HepG2 (cell line): Measurements from ENCODE around the gene FITM2. TPM values are rescaled to one million over a fixed set of nuclear protein-coding genes. Genes with fewer than 3 reads are reported as not detected.
A peak's percentile ranks its signal among the peaks of the same experiment; 100 is the strongest.

ENCODE experiments used
- ATRX ChIP-seq: sonication (generic); formaldehyde crosslinking; IDR thresholded peaks from 2 replicates; pipeline ENCODE4 v1.4.0; 2020; ENCODE audit warnings: missing genetic modification reagents, borderline replicate concordance
- ETV6 ChIP-seq: sonication (generic); formaldehyde crosslinking; conservative IDR thresholded peaks from 2 replicates; pipeline ENCODE4 v1.4.0; 2020; ENCODE audit warnings: missing genetic modification reagents
- GATAD1 ChIP-seq: IDR thresholded peaks from 2 replicates; pipeline ENCODE4 v1.6.1; 2016; ENCODE audit warnings: missing genetic modification reagents, missing compliant biosample characterization
- KDM4B ChIP-seq: sonication (generic); formaldehyde crosslinking; IDR thresholded peaks from 2 replicates; pipeline ENCODE4 v1.4.0; 2020; ENCODE audit warnings: missing genetic modification reagents
- MZF1 ChIP-seq: sonication (generic); formaldehyde crosslinking; IDR thresholded peaks from 2 replicates; pipeline ENCODE4 v1.8.1; 2023; ENCODE audit warnings: mild to moderate bottlenecking, missing genetic modification reagents, borderline replicate concordance
- PAF1 ChIP-seq: IDR thresholded peaks from 2 replicates; pipeline ENCODE4 v1.6.1; 2016; ENCODE audit warnings: missing genetic modification reagents, missing compliant biosample characterization
- PLRG1 ChIP-seq: fragments of 450-650 bp; conservative IDR thresholded peaks from 2 replicates; pipeline ENCODE4 v1.6.1; 2016
- POGK ChIP-seq: sonication (generic); formaldehyde crosslinking; conservative IDR thresholded peaks from 2 replicates; pipeline ENCODE4 v1.8.0; 2022; ENCODE audit warnings: mild to moderate bottlenecking, moderate library complexity, missing genetic modification reagents
- RXRB ChIP-seq: IDR thresholded peaks from 2 replicates; pipeline ENCODE4 v1.6.1; 2016; ENCODE audit warnings: borderline replicate concordance, missing genetic modification reagents, missing compliant biosample characterization
- SMARCC2 ChIP-seq: fragments of 450-650 bp; IDR thresholded peaks from 2 replicates; pipeline ENCODE4 v1.6.1; 2017; ENCODE audit warnings: antibody characterized with exemption, mild to moderate bottlenecking
- TEF ChIP-seq: sonication (generic); formaldehyde crosslinking; IDR thresholded peaks from 2 replicates; pipeline ENCODE4 v1.5.0; 2020; ENCODE audit warnings: missing genetic modification reagents
- UBTF ChIP-seq: sonication (generic); formaldehyde crosslinking; IDR thresholded peaks from 2 replicates; pipeline ENCODE4 v1.4.0; 2020; ENCODE audit warnings: mild to moderate bottlenecking, missing genetic modification reagents
- ZNF3 ChIP-seq: IDR thresholded peaks from 2 replicates; pipeline ENCODE4 v1.7.0; 2017; ENCODE audit warnings: inconsistent platforms
- ZNF343 ChIP-seq: sonication (generic); formaldehyde crosslinking; IDR thresholded peaks from 2 replicates; pipeline ENCODE4 v1.4.0; 2020; ENCODE audit warnings: mild to moderate bottlenecking, missing genetic modification reagents
- ZNF383 ChIP-seq: sonication (generic); formaldehyde crosslinking; IDR thresholded peaks from 2 replicates; pipeline ENCODE4 v1.4.0; 2020; ENCODE audit warnings: missing genetic modification reagents, mild to moderate bottlenecking, borderline replicate concordance
- ZNF577 ChIP-seq: sonication (generic); formaldehyde crosslinking; IDR thresholded peaks from 2 replicates; pipeline ENCODE4 v1.4.0; 2020; ENCODE audit warnings: mild to moderate bottlenecking, low read depth, missing genetic modification reagents, borderline replicate concordance
- ZNF792 ChIP-seq: IDR thresholded peaks from 2 replicates; pipeline ENCODE4 v1.6.1; 2016
- ZSCAN25 ChIP-seq: sonication (generic); formaldehyde crosslinking; IDR thresholded peaks from 2 replicates; pipeline ENCODE4 v1.8.0; 2022; ENCODE audit warnings: mild to moderate bottlenecking, missing genetic modification reagents
- ZUFSP ChIP-seq: sonication (generic); formaldehyde crosslinking; IDR thresholded peaks from 2 replicates; pipeline ENCODE4 v1.9.0; 2021; ENCODE audit warnings: missing genetic modification reagents, mild to moderate bottlenecking, borderline replicate concordance
- polyA plus RNA-seq, 8 experiments: library from polyadenylated mRNA; depleted of rRNA in 3 of 8; stranded (reverse) in 7 of 8; unstranded in 1 of 8; fragments of >200 nt; fragmentation: Illumina TruSeq in 4 of 8; extraction: Trizol in 4 of 8; gene quantifications; 2 replicates each; pipeline versions ENCODE4 v1.2.1 to v1.2.3, GENCODE V29; 2011 to 2016; ENCODE audit warnings: low read depth in 4 of 8, missing spikeins in 1 of 8, mixed read lengths in 1 of 8; ENCODE audit not compliant: insufficient read depth in 1 of 8
- total RNA-seq, 5 experiments: library from RNA; depleted of rRNA; stranded (reverse); fragments of >200 nt; fragmentation: Illumina TruSeq; extraction: Trizol; gene quantifications; 2 replicates each; pipeline ENCODE4 v1.2.3, GENCODE V29; 2016; ENCODE audit warnings: low read depth in 1 of 5
- TF ChIP-seq, protein P1 (sequence below): sonication (generic); formaldehyde crosslinking; IDR thresholded peaks from 2 replicates; pipeline ENCODE4 v1.5.1; 2020; ENCODE audit warnings: mild to moderate bottlenecking, missing genetic modification reagents, moderate library complexity

The FITM2 gene
- total and polyA plus RNA-seq, 2 of the 13 experiments (the other 11 are each of a cell fraction or from before 2014, with no cell fraction given): 9.6 to 24.5 TPM

DNA sequence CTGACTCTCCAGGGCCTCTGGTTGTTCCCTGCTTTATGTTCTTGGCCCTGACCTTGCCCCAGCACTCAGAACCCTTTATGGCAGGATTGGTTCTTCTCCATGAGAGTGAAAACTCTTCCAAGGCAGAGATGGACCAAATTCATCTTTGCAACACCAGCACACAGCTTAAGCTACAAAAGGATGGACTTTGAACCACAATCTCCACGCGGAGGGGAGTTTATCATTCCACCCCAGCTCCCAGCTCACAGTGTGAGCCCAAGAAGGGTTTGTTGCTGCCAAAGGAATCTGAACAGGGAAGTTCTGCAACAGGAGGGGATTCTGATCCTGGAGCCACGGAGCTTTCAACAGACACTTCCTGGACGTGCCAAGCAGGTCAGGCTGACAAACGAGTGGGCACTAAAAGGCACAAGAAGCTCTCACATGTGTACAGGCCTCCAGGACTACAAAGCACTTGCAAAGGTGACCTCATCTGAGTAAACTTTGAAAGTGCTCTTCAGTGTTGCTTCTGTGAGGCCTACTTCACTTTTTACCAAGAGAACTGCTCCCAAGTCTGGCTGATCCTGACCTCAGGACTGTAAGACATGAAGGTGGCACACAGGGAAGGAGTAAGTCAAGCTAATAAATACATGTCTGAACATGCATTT, 8.9 kb downstream of the FITM2 start (continued):
- TF ChIP-seq TEF (CRISPR knock-in tag) (no peak), ETV6 (CRISPR knock-in tag) (peak; percentile 56; the same call in 1 of the 2 replicates), ZNF383 (CRISPR knock-in tag) (peak; percentile 69; the same call in 1 of the 2 replicates), GATAD1 (CRISPR knock-in tag) (peak; percentile 53; the same call in 1 of the 2 replicates), ZNF577 (CRISPR knock-in tag) (no peak), POGK (CRISPR knock-in tag) (peak; percentile 84), ZNF792 (peak; percentile 60; the same call in 1 of the 2 replicates), ATRX (no peak), UBTF (CRISPR knock-in tag) (peak; percentile 63), ZNF343 (peak; percentile 80; the same call in 1 of the 2 replicates), ZUFSP (CRISPR knock-in tag) (no peak), ZNF3 (CRISPR knock-in tag) (0 out of 2 replicates have a peak, but pooled peaks have one; percentile 58), MZF1 (CRISPR knock-in tag) (peak; percentile 65; the same call in 1 of the 2 replicates), PLRG1 (no peak), PAF1 (CRISPR knock-in tag) (no peak), RXRB (CRISPR knock-in tag) (peak; percentile 85), ZSCAN25 (no peak), KDM4B (CRISPR knock-in tag) (peak; percentile 87), SMARCC2 (no peak)
- TF ChIP-seq, protein P1, sequence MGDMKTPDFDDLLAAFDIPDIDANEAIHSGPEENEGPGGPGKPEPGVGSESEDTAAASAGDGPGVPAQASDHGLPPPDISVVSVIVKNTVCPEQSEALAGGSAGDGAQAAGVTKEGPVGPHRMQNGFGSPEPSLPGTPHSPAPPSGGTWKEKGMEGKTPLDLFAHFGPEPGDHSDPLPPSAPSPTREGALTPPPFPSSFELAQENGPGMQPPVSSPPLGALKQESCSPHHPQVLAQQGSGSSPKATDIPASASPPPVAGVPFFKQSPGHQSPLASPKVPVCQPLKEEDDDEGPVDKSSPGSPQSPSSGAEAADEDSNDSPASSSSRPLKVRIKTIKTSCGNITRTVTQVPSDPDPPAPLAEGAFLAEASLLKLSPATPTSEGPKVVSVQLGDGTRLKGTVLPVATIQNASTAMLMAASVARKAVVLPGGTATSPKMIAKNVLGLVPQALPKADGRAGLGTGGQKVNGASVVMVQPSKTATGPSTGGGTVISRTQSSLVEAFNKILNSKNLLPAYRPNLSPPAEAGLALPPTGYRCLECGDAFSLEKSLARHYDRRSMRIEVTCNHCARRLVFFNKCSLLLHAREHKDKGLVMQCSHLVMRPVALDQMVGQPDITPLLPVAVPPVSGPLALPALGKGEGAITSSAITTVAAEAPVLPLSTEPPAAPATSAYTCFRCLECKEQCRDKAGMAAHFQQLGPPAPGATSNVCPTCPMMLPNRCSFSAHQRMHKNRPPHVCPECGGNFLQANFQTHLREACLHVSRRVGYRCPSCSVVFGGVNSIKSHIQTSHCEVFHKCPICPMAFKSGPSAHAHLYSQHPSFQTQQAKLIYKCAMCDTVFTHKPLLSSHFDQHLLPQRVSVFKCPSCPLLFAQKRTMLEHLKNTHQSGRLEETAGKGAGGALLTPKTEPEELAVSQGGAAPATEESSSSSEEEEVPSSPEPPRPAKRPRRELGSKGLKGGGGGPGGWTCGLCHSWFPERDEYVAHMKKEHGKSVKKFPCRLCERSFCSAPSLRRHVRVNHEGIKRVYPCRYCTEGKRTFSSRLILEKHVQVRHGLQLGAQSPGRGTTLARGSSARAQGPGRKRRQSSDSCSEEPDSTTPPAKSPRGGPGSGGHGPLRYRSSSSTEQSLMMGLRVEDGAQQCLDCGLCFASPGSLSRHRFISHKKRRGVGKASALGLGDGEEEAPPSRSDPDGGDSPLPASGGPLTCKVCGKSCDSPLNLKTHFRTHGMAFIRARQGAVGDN (CRISPR knock-in tag): peak; percentile 49; the same call in 1 of the 2 replicates
